Lung (tissue), 12 donors: ENCODE data around the gene PPEF1. TPM values are rescaled to one million over a fixed set of nuclear protein-coding genes. Genes with fewer than 3 reads are reported as not detected.
A peak's percentile ranks its signal among the peaks of the same experiment; 100 is the strongest.

Experiments
- ATAC-seq: fragments of 200-7000 bp; cut with Tn5 transposase; one replicate; pipeline ENCODE4 v1.9.1; 2020; ENCODE audit warnings: moderate number of reproducible peaks; ENCODE audit not compliant: insufficient read depth, low FRiP score
- DNase-seq, 3 donors: peaks; one replicate each; pipeline ENCODE4 v3.0.0-alpha.2; 2013 to 2017
- H3K27ac ChIP-seq, 2 donors: one replicate each; pipeline ENCODE4 v1.5.1; 2013; ENCODE audit warnings: mild to moderate bottlenecking in 2 of 2, moderate library complexity in 2 of 2, control low read depth in 1 of 2, inconsistent platforms in 1 of 2, low read depth in 1 of 2, low read length in 1 of 2
- H3K27me3 ChIP-seq, 3 donors: one replicate each; pipeline ENCODE4 v1.5.1; 2013; ENCODE audit warnings: low read length in 2 of 3; ENCODE audit not compliant: control insufficient read depth in 3 of 3, insufficient read depth in 3 of 3
- H3K36me3 ChIP-seq, 4 donors: one replicate each; pipeline ENCODE4 v1.5.1; 2013; ENCODE audit warnings: low read length in 4 of 4, mild to moderate bottlenecking in 1 of 4, moderate library complexity in 1 of 4; ENCODE audit not compliant: control insufficient read depth in 4 of 4, insufficient read depth in 4 of 4
- H3K4me1 ChIP-seq, 5 donors: one replicate each; pipeline ENCODE4 v1.5.1; 2013; ENCODE audit warnings: low read length in 5 of 5, mild to moderate bottlenecking in 2 of 5, moderate library complexity in 1 of 5; ENCODE audit not compliant: control insufficient read depth in 5 of 5, insufficient read depth in 5 of 5
- H3K4me3 ChIP-seq: one replicate; pipeline ENCODE4 v1.5.1; 2013; ENCODE audit warnings: mild to moderate bottlenecking, control low read depth, moderate library complexity
- H3K9ac ChIP-seq, 2 donors: one replicate each; pipeline ENCODE4 v1.5.1; 2013; ENCODE audit warnings: low read length in 2 of 2, control low read depth in 1 of 2; ENCODE audit not compliant: insufficient read depth in 1 of 2
- H3K9me3 ChIP-seq, 4 donors: one replicate each; pipeline ENCODE4 v1.5.1; 2013; ENCODE audit warnings: low read length in 3 of 4, mild to moderate bottlenecking in 1 of 4, moderate library complexity in 1 of 4; ENCODE audit not compliant: control insufficient read depth in 4 of 4, insufficient read depth in 3 of 4
- WGBS, 2 donors: extraction: QIAGEN DNeasy Blood & Tissue Kit; methylation state at CpG; one replicate each; pipeline ENCODE4 v1.1.7; 2013; 5-methylcytosine and 5-hydroxymethylcytosine counted together
- polyA plus RNA-seq, 2 donors: library from polyadenylated mRNA; stranded (reverse); fragments of 200-250 nt; gene quantifications; one replicate each; pipeline ENCODE4 v1.2.1, GENCODE V29; 2013
- total RNA-seq, 2 donors: library from RNA; depleted of rRNA in 1 of 2; stranded (reverse); fragments of >200 nt in 1 of 2; gene quantifications; one replicate each; pipeline ENCODE4 v1.2.1, GENCODE V29; 2014 to 2021
- TF ChIP-seq, protein P1 (sequence below): IDR thresholded peaks from 2 replicates; pipeline ENCODE4 v1.5.1; 2012; ENCODE audit warnings: mild to moderate bottlenecking; ENCODE audit errors: control extremely low read depth, extremely low read depth
- donor health status: control.
- donor health status: control.
- donor health status: Bipolar disorder and iron deficiency.
- donor health status: healthy.
- donor health status: DM: yes; HTN: yes; CAD: no.

The PPEF1 gene
- total and polyA plus RNA-seq, 4 donors = 0.22 to 0.80 (median 0.27) TPM

- Histone ChIP-seq H3K27ac (no peak overlapping the region), H3K4me1 (peaks cover 0 to 3% (median 0%) of the 10 kb centered on the region in 5 donors), H3K4me3 (no peak overlapping the region), H3K27me3 (peaks cover 0 to 2% (median 0%) of the 10 kb centered on the region in 3 donors), H3K9ac (no peak overlapping the region), H3K9me3 (peaks cover 0 to 4% (median 0%) of the 10 kb centered on the region in 4 donors), H3K36me3 (no peaks in the 10 kb centered on the region)
- no peak for ATAC-seq
- DNase-seq = peak in 1 of 3 donors; percentile 17
- WGBS, 2 donors = 53 to 67% methylated on average over 6 to 11 of the region's 11 CpGs
- TF ChIP-seq, protein P1, sequence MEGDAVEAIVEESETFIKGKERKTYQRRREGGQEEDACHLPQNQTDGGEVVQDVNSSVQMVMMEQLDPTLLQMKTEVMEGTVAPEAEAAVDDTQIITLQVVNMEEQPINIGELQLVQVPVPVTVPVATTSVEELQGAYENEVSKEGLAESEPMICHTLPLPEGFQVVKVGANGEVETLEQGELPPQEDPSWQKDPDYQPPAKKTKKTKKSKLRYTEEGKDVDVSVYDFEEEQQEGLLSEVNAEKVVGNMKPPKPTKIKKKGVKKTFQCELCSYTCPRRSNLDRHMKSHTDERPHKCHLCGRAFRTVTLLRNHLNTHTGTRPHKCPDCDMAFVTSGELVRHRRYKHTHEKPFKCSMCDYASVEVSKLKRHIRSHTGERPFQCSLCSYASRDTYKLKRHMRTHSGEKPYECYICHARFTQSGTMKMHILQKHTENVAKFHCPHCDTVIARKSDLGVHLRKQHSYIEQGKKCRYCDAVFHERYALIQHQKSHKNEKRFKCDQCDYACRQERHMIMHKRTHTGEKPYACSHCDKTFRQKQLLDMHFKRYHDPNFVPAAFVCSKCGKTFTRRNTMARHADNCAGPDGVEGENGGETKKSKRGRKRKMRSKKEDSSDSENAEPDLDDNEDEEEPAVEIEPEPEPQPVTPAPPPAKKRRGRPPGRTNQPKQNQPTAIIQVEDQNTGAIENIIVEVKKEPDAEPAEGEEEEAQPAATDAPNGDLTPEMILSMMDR = no peak
Observed at GRCh38 chrX:18676470-18676869, 31.0 kb upstream of the PPEF1 start.

- Histone ChIP-seq H3K9ac (no peak overlapping the region), H3K9me3 (peaks cover 0 to 4% (median 0%) of the 10 kb centered on the region in 4 donors), H3K27ac (no peak overlapping the region), H3K36me3 (no peaks in the 10 kb centered on the region), H3K27me3 (peaks cover 0 to 2% (median 0%) of the 10 kb centered on the region in 3 donors), H3K4me1 (peaks cover 0 to 3% (median 0%) of the 10 kb centered on the region in 5 donors), H3K4me3 (no peak overlapping the region)
- WGBS, 2 donors = 30 to 73% methylated on average over 17 of the region's 17 CpGs
- TF ChIP-seq, protein P1 = no peak
- DNase-seq = no peak
- ATAC-seq = no peak
Observed at GRCh38 chrX:18677161-18677869, 30.1 kb upstream of the PPEF1 start.

- Histone ChIP-seq H3K4me3 (no peak overlapping the region), H3K27me3 (peaks cover 0 to 5% (median 3%) of the 10 kb centered on the region in 3 donors), H3K4me1 (no peaks in the 10 kb centered on the region), H3K9ac (no peak overlapping the region), H3K9me3 (no peaks in the 10 kb centered on the region), H3K36me3 (no peaks in the 10 kb centered on the region), H3K27ac (no peak overlapping the region)
- 88 to 91% methylated on average over 6 of the region's 6 CpGs for WGBS, 2 donors
- ATAC-seq (no peak), DNase-seq (no peak)
- TF ChIP-seq, protein P1 = no peak
Observed at GRCh38 chrX:18681996-18682395, 25.4 kb upstream of the PPEF1 start.

DNA sequence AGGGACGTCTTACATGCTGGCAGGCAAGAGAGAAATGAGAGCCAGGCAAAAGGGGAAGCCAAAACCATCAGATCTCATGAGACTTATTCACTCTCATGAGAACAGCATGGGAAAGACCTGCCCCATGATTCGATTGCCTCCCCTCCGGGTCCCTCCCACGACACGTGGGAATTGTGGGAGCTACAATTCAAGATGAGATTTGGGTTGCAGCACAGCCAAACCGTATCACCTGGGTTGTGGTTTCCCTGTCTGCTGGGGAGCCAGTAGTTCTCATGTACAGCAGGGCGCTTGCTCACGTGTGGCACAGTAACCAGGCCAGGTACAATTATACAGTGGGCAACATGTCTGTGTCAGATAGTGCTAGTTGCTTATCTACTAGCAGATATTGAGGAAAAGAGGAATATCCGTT is 24.5 kb upstream of the PPEF1 start:
- TF ChIP-seq, protein P1 = no peak
- Histone ChIP-seq H3K9me3 (no peaks in the 10 kb centered on the region), H3K9ac (no peak overlapping the region), H3K36me3 (no peaks in the 10 kb centered on the region), H3K4me3 (no peak overlapping the region), H3K27me3 (peaks cover 0 to 3% (median 3%) of the 10 kb centered on the region in 3 donors), H3K4me1 (no peaks in the 10 kb centered on the region), H3K27ac (no peak overlapping the region)
- DNase-seq = no peak
- WGBS, 2 donors = 74 to 76% methylated on average over 9 of the region's 9 CpGs
- ATAC-seq = no peak
